Parathyroid adenoma (tissue), 2 donors: ENCODE data around the gene KCNK4.

ENCODE experiments used
- H2AFZ ChIP-seq: fragments of 300-600 bp; sonication (generic); one replicate; pipeline ENCODE4 v1.7.0; 2017; ENCODE audit warnings: antibody characterized with exemption, mild to moderate bottlenecking
- H3K27ac ChIP-seq: fragments of 300-600 bp; sonication (generic); one replicate; pipeline ENCODE4 v1.7.0; 2017
- H3K27me3 ChIP-seq: fragments of 300-600 bp; sonication (generic); one replicate; pipeline ENCODE4 v1.7.0; 2017; ENCODE audit warnings: low read length; ENCODE audit not compliant: control insufficient read depth, insufficient read depth
- H3K36me3 ChIP-seq: fragments of 300-600 bp; sonication (generic); one replicate; pipeline ENCODE4 v1.7.0; 2017; ENCODE audit warnings: low read length; ENCODE audit not compliant: control insufficient read depth, insufficient read depth
- H3K4me1 ChIP-seq: fragments of 300-600 bp; sonication (generic); one replicate; pipeline ENCODE4 v1.7.0; 2017; ENCODE audit warnings: control low read depth
- H3K4me2 ChIP-seq: fragments of 300-600 bp; sonication (generic); one replicate; pipeline ENCODE4 v1.7.0; 2017; ENCODE audit warnings: low read length
- H3K4me3 ChIP-seq: fragments of 300-600 bp; sonication (generic); one replicate; pipeline ENCODE4 v1.7.0; 2017; ENCODE audit warnings: low read depth, low read length
- H3K79me2 ChIP-seq: fragments of 300-600 bp; sonication (generic); one replicate; pipeline ENCODE4 v1.7.0; 2017; ENCODE audit warnings: control low read depth
- H3K9ac ChIP-seq: fragments of 300-600 bp; sonication (generic); one replicate; pipeline ENCODE4 v1.7.0; 2017; ENCODE audit warnings: mild to moderate bottlenecking
- H3K9me3 ChIP-seq: fragments of 300-600 bp; sonication (generic); one replicate; pipeline ENCODE4 v1.7.0; 2017; ENCODE audit warnings: low read length; ENCODE audit not compliant: control insufficient read depth
- CTCF ChIP-seq: fragments of 300-600 bp; sonication (generic); IDR thresholded peaks from one replicate; pipeline ENCODE4 v1.7.0; 2017; ENCODE audit warnings: antibody characterized with exemption, mild to moderate bottlenecking
- donor health status: primary hyperparathyroidism.

The KCNK4 gene

GRCh38 chr11:64247729-64248531 is 43.2 kb upstream of the KCNK4 start:
- TF ChIP-seq CTCF: no peak
- Histone ChIP-seq H3K4me2 (peak overlapping the region; percentile 99), H2AFZ (peak overlapping the region; percentile 73), H3K4me1 (no peaks in the 10 kb centered on the region), H3K27me3 (no peaks in the 10 kb centered on the region), H3K4me3 (peak overlapping the region; percentile 85), H3K79me2 (no peaks in the 10 kb centered on the region), H3K27ac (no peak overlapping the region), H3K9ac (no peak overlapping the region), H3K9me3 (no peaks in the 10 kb centered on the region), H3K36me3 (no peaks in the 10 kb centered on the region)

GRCh38 chr11:64248578-64248977 is 42.5 kb upstream of the KCNK4 start:
- no peaks in the 10 kb centered on the region for H3K79me2 ChIP-seq
- H3K4me3 ChIP-seq: no peak overlapping the region
- no peak for TF ChIP-seq CTCF
- H3K4me2 ChIP-seq: no peak overlapping the region
- no peak overlapping the region for H3K27ac ChIP-seq
- H3K9ac ChIP-seq: no peak overlapping the region
- H3K9me3 ChIP-seq: no peaks in the 10 kb centered on the region
- H3K27me3 ChIP-seq: no peaks in the 10 kb centered on the region
- H2AFZ ChIP-seq: no peak overlapping the region
- no peaks in the 10 kb centered on the region for H3K36me3 ChIP-seq
- H3K4me1 ChIP-seq: peaks cover under 1% of the 10 kb centered on the region

- no peaks in the 10 kb centered on the region for H3K27me3 ChIP-seq
- H3K4me1 ChIP-seq: peaks cover 3% of the 10 kb centered on the region
- H3K9me3 ChIP-seq: no peaks in the 10 kb centered on the region
- no peak overlapping the region for H3K9ac ChIP-seq
- no peak overlapping the region for H3K27ac ChIP-seq
- H3K4me2 ChIP-seq: no peak overlapping the region
- TF ChIP-seq CTCF: no peak
- H3K4me3 ChIP-seq: no peak overlapping the region
- H3K79me2 ChIP-seq: no peaks in the 10 kb centered on the region
- H2AFZ ChIP-seq: no peak overlapping the region
- no peaks in the 10 kb centered on the region for H3K36me3 ChIP-seq
Measured at GRCh38 chr11:64249038-64249437, 42.1 kb upstream of the KCNK4 start.

- no peaks in the 10 kb centered on the region for H3K36me3 ChIP-seq
- H3K4me1 ChIP-seq: peaks cover 7% of the 10 kb centered on the region
- no peak overlapping the region for H3K4me3 ChIP-seq
- no peaks in the 10 kb centered on the region for H3K27me3 ChIP-seq
- H3K27ac ChIP-seq: no peak overlapping the region
- H3K79me2 ChIP-seq: no peaks in the 10 kb centered on the region
- no peak overlapping the region for H3K4me2 ChIP-seq
- H2AFZ ChIP-seq: no peak overlapping the region
- H3K9ac ChIP-seq: no peak overlapping the region
- no peaks in the 10 kb centered on the region for H3K9me3 ChIP-seq
- TF ChIP-seq CTCF: no peak
Measured at GRCh38 chr11:64249563-64250414, 41.3 kb upstream of the KCNK4 start.
